K562 (cell line): Measurements from ENCODE around the gene WDFY2. TPM values are rescaled to one million over a fixed set of nuclear protein-coding genes. Genes with fewer than 3 reads are reported as not detected.

Experiments
- ATAC-seq: fragments of 200-7000 bp; cut with Tn5 transposase; 3 replicates; pipeline ENCODE4 v1.9.1; 2020; ENCODE audit warnings: moderate library complexity
- BruUV-seq: library from RNA; stranded (reverse); fragments of 400-500 nt; replicated peaks from 2 replicates; lab custom pipeline; 2021; lab: Mats Ljungman, UMichigan
- CTCF ChIA-PET: fragments of 300-600 bp; formaldehyde crosslinking; extraction: SDS; loops from one replicate; lab custom pipeline; 2021; ENCODE audit warnings: low intra/inter-chr PET ratio; lab: Yijun Ruan, JAX
- POLR2A ChIA-PET: fragments of 300-600, 350-650 bp; sonication (Branson Sonifier 250); formaldehyde crosslinking; extraction: SDS; loops from one replicate; lab custom pipeline; 2021; ENCODE audit warnings: antibody characterized with exemption, inconsistent platforms; lab: Yijun Ruan, JAX
- DNase-seq, 4 experiments: peaks; one replicate each; pipeline versions ENCODE4 v3.0.0 to v3.0.0-alpha.2; 2011 to 2018; ENCODE audit warnings: low spot score in 3 of 4, mixed read lengths in 3 of 4; ENCODE audit errors: extremely low read depth in 1 of 4
- FAIRE-seq: peaks from 2 replicates; lab custom pipeline; 2011; peaks lifted over from hg19 to GRCh38; lab: Jason Lieb, UNC
- H2AFZ ChIP-seq: 2 replicates; pipeline ENCODE4 v1.6.0; 2011; ENCODE audit warnings: low read depth, low read length, control low read depth, inconsistent platforms
- H3K27ac ChIP-seq: fragments of 200-600 bp; 3 replicates; pipeline ENCODE4 v1.8.0; 2011; ENCODE audit warnings: low read depth, mild to moderate bottlenecking, control low read depth, inconsistent platforms, low read length, moderate library complexity, mixed read lengths; ENCODE audit errors: extremely low read depth
- H3K27me3 ChIP-seq, 2 experiments: fragments of 300-600 bp in 1 of 2; 2 replicates in 1 of 2; 3 replicates in 1 of 2; pipeline versions ENCODE4 v1.6.0 to v1.8.0; 2011; ENCODE audit warnings: inconsistent platforms in 2 of 2, low read length in 2 of 2, mild to moderate bottlenecking in 1 of 2, mixed read lengths in 1 of 2, moderate library complexity in 1 of 2; ENCODE audit not compliant: control insufficient read depth in 2 of 2, insufficient read depth in 2 of 2
- H3K36me3 ChIP-seq: fragments of 300-600 bp; 3 replicates; pipeline ENCODE4 v1.8.0; 2011; ENCODE audit warnings: mild to moderate bottlenecking, low read length, inconsistent platforms; ENCODE audit not compliant: control insufficient read depth, insufficient read depth
- H3K4me1 ChIP-seq, 2 experiments: fragments of 200-600 bp in 1 of 2; replicated peaks in 1 of 2; 2 replicates in 1 of 2; 3 replicates in 1 of 2; pipeline versions ENCODE4 v1.5.1 to v1.8.0; 2011; ENCODE audit warnings: inconsistent platforms in 2 of 2, low read length in 2 of 2, mild to moderate bottlenecking in 1 of 2, mixed read lengths in 1 of 2, moderate library complexity in 1 of 2; ENCODE audit not compliant: control insufficient read depth in 2 of 2, insufficient read depth in 2 of 2
- H3K4me2 ChIP-seq: 2 replicates; pipeline ENCODE4 v1.6.1; 2011; ENCODE audit warnings: low read length, control low read depth, inconsistent platforms, mixed read lengths; ENCODE audit not compliant: insufficient read depth
- H3K4me3 ChIP-seq: fragments of 200-600 bp; sonication (generic), shearing (Covaris generic); 2 replicates; pipeline ENCODE4 v1.5.1; 2016; ENCODE audit warnings: control low read depth, inconsistent platforms
- H3K79me2 ChIP-seq: fragments of 200-600 bp; 3 replicates; pipeline ENCODE4 v1.8.0; 2011; ENCODE audit warnings: low read length, inconsistent platforms; ENCODE audit not compliant: control insufficient read depth, insufficient read depth
- H3K9ac ChIP-seq, 2 experiments: 2 replicates each; pipeline versions ENCODE4 v1.6.0 to v1.6.1; 2011; ENCODE audit warnings: low read depth in 2 of 2, low read length in 2 of 2, control low read depth in 1 of 2, inconsistent platforms in 1 of 2, mild to moderate bottlenecking in 1 of 2, mixed read lengths in 1 of 2; ENCODE audit not compliant: insufficient read depth in 1 of 2
- H3K9me1 ChIP-seq: one replicate; pipeline ENCODE4 v1.6.0; 2011; ENCODE audit warnings: inconsistent platforms, mild to moderate bottlenecking, low read length, moderate library complexity; ENCODE audit not compliant: control insufficient read depth, insufficient read depth
- H3K9me3 ChIP-seq: replicated peaks from 2 replicates; pipeline ENCODE4 v1.5.1; 2011; ENCODE audit warnings: low read depth, low read length, inconsistent platforms; ENCODE audit not compliant: control insufficient read depth, insufficient read depth
- H4K20me1 ChIP-seq: replicated peaks from 2 replicates; pipeline ENCODE4 v1.6.1; 2011; ENCODE audit warnings: low read length, inconsistent platforms, mixed read lengths; ENCODE audit not compliant: control insufficient read depth, insufficient read depth
- BMI1 ChIP-seq: fragments of 150-350 bp; IDR thresholded peaks from 2 replicates; pipeline ENCODE4 v1.6.1; 2014; ENCODE audit warnings: low read length
- CTBP1 ChIP-seq: fragments of 450-650 bp; IDR thresholded peaks from 2 replicates; pipeline ENCODE4 v1.6.1; 2016; ENCODE audit warnings: borderline replicate concordance
- FOXA1 ChIP-seq: fragments of 450-650 bp; IDR thresholded peaks from 2 replicates; pipeline ENCODE4 v1.6.1; 2016; ENCODE audit warnings: mild to moderate bottlenecking, borderline replicate concordance
- HNRNPUL1 ChIP-seq: fragments of 200-400 bp; formaldehyde crosslinking; IDR thresholded peaks from 2 replicates; pipeline ENCODE4 v1.6.1; 2017; ENCODE audit warnings: low read length
- KDM4B ChIP-seq, 2 experiments: fragments of 450-650 bp in 1 of 2; sonication (generic) in 1 of 2; IDR thresholded peaks; 2 replicates each; pipeline ENCODE4 v1.6.1; 2016 to 2017; ENCODE audit warnings: borderline replicate concordance in 2 of 2, antibody characterized with exemption in 1 of 2, low read depth in 1 of 2, mild to moderate bottlenecking in 1 of 2
- NFATC3 ChIP-seq: fragments of 450-650 bp; IDR thresholded peaks from 2 replicates; pipeline ENCODE4 v1.6.1; 2017; ENCODE audit warnings: mild to moderate bottlenecking
- U2AF1 ChIP-seq: fragments of 200-400 bp; formaldehyde crosslinking; optimal IDR thresholded peaks from 2 replicates; pipeline ENCODE3; 2017; ENCODE audit warnings: mild to moderate bottlenecking, low read depth, low read length, moderate library complexity
- ZNF140 ChIP-seq: fragments of 250-450 bp; sonication (Bioruptor Pico); IDR thresholded peaks from 2 replicates; pipeline ENCODE4 v1.8.0; 2021; ENCODE audit warnings: moderate library complexity, mild to moderate bottlenecking, inconsistent platforms
- ZNF197 ChIP-seq: fragments of 200-800 bp; sonication (Bioruptor generic); IDR thresholded peaks from 2 replicates; pipeline ENCODE4 v1.6.1; 2016; ENCODE audit warnings: low read depth, missing genetic modification characterization, missing compliant biosample characterization
- ZNF551 ChIP-seq: fragments of 250-450 bp; sonication (Bioruptor Pico); IDR thresholded peaks from 2 replicates; pipeline ENCODE4 v1.5.0; 2021; ENCODE audit warnings: mild to moderate bottlenecking, moderate library complexity
- ZNF561 ChIP-seq: fragments of 450-650 bp; formaldehyde crosslinking; conservative IDR thresholded peaks from 2 replicates; pipeline ENCODE4 v1.4.0; 2020; ENCODE audit warnings: mild to moderate bottlenecking, moderate library complexity
- ZNF586 ChIP-seq: fragments of 450-650 bp; formaldehyde crosslinking; conservative IDR thresholded peaks from 2 replicates; pipeline ENCODE4 v1.4.0; 2020; ENCODE audit warnings: mild to moderate bottlenecking, moderate library complexity
- ZNF589 ChIP-seq: fragments of 200-800 bp; sonication (Bioruptor generic); IDR thresholded peaks from 2 replicates; pipeline ENCODE4 v1.6.1; 2016; ENCODE audit warnings: low read depth, missing genetic modification characterization, missing compliant biosample characterization
- ZNF740 ChIP-seq, 3 experiments: fragments of 200-800 bp in 1 of 3; sonication (Bioruptor generic) in 1 of 3; sonication (generic) in 1 of 3; formaldehyde crosslinking in 1 of 3; IDR thresholded peaks; 2 replicates each; pipeline versions ENCODE4 v1.6.1 to v1.8.0; 2016 to 2022; ENCODE audit warnings: mild to moderate bottlenecking in 2 of 3, missing compliant biosample characterization in 2 of 3, missing genetic modification characterization in 2 of 3, missing genetic modification reagents in 1 of 3
- WGBS: fragments of 100-300 bp; shearing (Covaris generic); methylation state at CpG from one replicate; pipeline ENCODE4 v1.1.6; 2016; ENCODE audit warnings: low coverage, mixed read lengths; ENCODE audit not compliant: insufficient coverage; ENCODE audit errors: missing lambda C conversion rate; 5-methylcytosine and 5-hydroxymethylcytosine counted together
- in situ Hi-C: fragments of 300-500 bp; cut with MboI; formaldehyde crosslinking; loops from 4 replicates; pipeline ENCODE4 v1.15.0; 2018; ENCODE audit warnings: inconsistent platforms, mixed read lengths
- intact Hi-C: fragments of 100-400 bp; cut with micrococcal nuclease; formaldehyde crosslinking; loops from 2 replicates; pipeline ENCODE4 v1.14.2; 2022
- polyA plus RNA-seq, 8 experiments: library from polyadenylated mRNA; depleted of rRNA in 4 of 8; stranded (reverse) in 5 of 8; unstranded in 3 of 8; fragments of >200 nt; fragmentation: Nextera tagmentation in 2 of 8; fragmentation: Illumina TruSeq in 1 of 8; extraction: Ambion mirVana in 2 of 8; extraction: Trizol in 1 of 8; gene quantifications; 2 replicates each; pipeline versions ENCODE4 v1.2.1 to v1.2.3, GENCODE V29; 2011 to 2014; ENCODE audit warnings: inconsistent platforms in 1 of 8, missing spikeins in 1 of 8
- total RNA-seq, 7 experiments: library from RNA; depleted of rRNA in 6 of 7; stranded (reverse); fragments of >200 nt in 6 of 7; fragmentation: Illumina TruSeq in 2 of 7; extraction: Trizol in 2 of 7; gene quantifications; 2 replicates each; pipeline versions ENCODE4 v1.2.1 to v1.2.3, GENCODE V29; 2011 to 2021; ENCODE audit warnings: low replicate concordance in 1 of 7
- TF ChIP-seq, protein P1 (sequence below): fragments of 250-450 bp; sonication (Bioruptor Pico); IDR thresholded peaks from 2 replicates; pipeline ENCODE4 v1.8.0; 2021; ENCODE audit warnings: mild to moderate bottlenecking, moderate library complexity

WDFY2 gene
- total and polyA plus RNA-seq, 9 of the 15 experiments (the other 6 are each of a cell fraction or from before 2014, with no cell fraction given), result 0.66 to 6.4 (median 4.4) TPM

- POLR2A ChIA-PET, result no interaction called here
- H3K4me1 ChIP-seq, result no peaks in the 10 kb centered on the region
- no peaks in the 10 kb centered on the region for H3K27me3 ChIP-seq
- no peak for FAIRE-seq
- no peak for ATAC-seq
- no peak overlapping the region for H2AFZ ChIP-seq
- no peak overlapping the region for H3K27ac ChIP-seq
- in situ Hi-C loops, result no loop called here
- H3K79me2 ChIP-seq, result no peaks in the 10 kb centered on the region
- no peak overlapping the region for H3K4me3 ChIP-seq
- WGBS, result 44% methylated on average over 3 of the region's 3 CpGs
- TF ChIP-seq ZNF740 (CRISPR knock-in tag; IDR thresholded peaks at IDR 0.05) (no peak), ZNF740 (tag; IDR thresholded peaks at IDR 0.05) (no peak), ZNF197 (no peak), ZNF551 (CRISPR knock-in tag) (no peak), NFATC3 (no peak), FOXA1 (no peak), KDM4B (IDR thresholded peaks at IDR 0.05; ENCODE audit: borderline replicate concordance in 2 of 2, low read depth in 1 of 2) (no peak), ZNF586 (CRISPR knock-in tag) (no peak), U2AF1 (no peak), CTBP1 (no peak), ZNF589 (CRISPR knock-in tag) (no peak), BMI1 (no peak), ZNF561 (CRISPR knock-in tag) (no peak), ZNF140 (CRISPR knock-in tag) (no peak), HNRNPUL1 (no peak)
- TF ChIP-seq, protein P1, sequence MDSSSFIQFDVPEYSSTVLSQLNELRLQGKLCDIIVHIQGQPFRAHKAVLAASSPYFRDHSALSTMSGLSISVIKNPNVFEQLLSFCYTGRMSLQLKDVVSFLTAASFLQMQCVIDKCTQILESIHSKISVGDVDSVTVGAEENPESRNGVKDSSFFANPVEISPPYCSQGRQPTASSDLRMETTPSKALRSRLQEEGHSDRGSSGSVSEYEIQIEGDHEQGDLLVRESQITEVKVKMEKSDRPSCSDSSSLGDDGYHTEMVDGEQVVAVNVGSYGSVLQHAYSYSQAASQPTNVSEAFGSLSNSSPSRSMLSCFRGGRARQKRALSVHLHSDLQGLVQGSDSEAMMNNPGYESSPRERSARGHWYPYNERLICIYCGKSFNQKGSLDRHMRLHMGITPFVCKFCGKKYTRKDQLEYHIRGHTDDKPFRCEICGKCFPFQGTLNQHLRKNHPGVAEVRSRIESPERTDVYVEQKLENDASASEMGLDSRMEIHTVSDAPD (CRISPR knock-in tag), result no peak
- TF ChIP-seq, all 486 proteins: peak for 0
- no peak for DNase-seq
- Histone ChIP-seq H4K20me1 (no peaks in the 10 kb centered on the region; the same call in 1 of the 2 replicates), H3K4me2 (no peak overlapping the region), H3K36me3 (no peaks in the 10 kb centered on the region), H3K9ac (no peak overlapping the region; a peak in 1 of 4 replicates), H3K9me3 (no peaks in the 10 kb centered on the region), H3K9me1 (no peaks in the 10 kb centered on the region)
- intact Hi-C loops, result no loop called here
- CTCF ChIA-PET, result no interaction called here
- no TSS peak for BruUV-seq
Measured at GRCh38 chr13:51643105-51643881, 59.0 kb downstream of the WDFY2 start.
